Measurements from ENCODE around the gene C2orf69.

C2orf69 gene

GRCh38 chr2:199933466-199933865 is 22.4 kb downstream of the C2orf69 start:
- TF ChIP-seq, protein P1, sequence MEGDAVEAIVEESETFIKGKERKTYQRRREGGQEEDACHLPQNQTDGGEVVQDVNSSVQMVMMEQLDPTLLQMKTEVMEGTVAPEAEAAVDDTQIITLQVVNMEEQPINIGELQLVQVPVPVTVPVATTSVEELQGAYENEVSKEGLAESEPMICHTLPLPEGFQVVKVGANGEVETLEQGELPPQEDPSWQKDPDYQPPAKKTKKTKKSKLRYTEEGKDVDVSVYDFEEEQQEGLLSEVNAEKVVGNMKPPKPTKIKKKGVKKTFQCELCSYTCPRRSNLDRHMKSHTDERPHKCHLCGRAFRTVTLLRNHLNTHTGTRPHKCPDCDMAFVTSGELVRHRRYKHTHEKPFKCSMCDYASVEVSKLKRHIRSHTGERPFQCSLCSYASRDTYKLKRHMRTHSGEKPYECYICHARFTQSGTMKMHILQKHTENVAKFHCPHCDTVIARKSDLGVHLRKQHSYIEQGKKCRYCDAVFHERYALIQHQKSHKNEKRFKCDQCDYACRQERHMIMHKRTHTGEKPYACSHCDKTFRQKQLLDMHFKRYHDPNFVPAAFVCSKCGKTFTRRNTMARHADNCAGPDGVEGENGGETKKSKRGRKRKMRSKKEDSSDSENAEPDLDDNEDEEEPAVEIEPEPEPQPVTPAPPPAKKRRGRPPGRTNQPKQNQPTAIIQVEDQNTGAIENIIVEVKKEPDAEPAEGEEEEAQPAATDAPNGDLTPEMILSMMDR (conservative IDR thresholded peaks at IDR 0.05) = no peak
- no peak for TF ChIP-seq ZFX (IDR thresholded peaks at IDR 0.05)
- no peak overlapping the region for H3K27ac ChIP-seq

GRCh38 chr2:199936554-199936953 is 25.5 kb downstream of the C2orf69 start:
- no peak for TF ChIP-seq ZFX (IDR thresholded peaks at IDR 0.05)
- TF ChIP-seq, protein P1 (conservative IDR thresholded peaks at IDR 0.05) = no peak
- no peak overlapping the region for H3K27ac ChIP-seq

DNA sequence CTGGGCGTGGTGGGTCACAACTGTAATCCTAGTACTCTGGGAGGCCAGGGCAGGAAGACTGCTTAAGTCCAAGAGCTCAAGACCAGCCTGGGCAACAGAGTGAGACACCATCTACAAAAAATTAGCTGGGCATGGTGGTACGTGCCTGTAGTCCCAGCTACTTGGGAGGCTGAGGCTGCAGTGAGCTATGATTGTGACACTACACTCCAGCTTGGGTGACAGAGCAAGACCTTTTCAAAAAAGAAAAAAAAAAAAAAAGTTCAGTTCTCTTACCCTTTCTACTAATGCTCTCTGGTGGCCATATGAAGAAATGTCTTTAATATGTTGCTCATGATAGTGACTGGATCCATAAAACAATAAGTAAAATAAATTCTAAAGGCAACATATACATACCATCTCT is 29.3 kb downstream of the C2orf69 start:
- no peak overlapping the region for H3K27ac ChIP-seq
- TF ChIP-seq, protein P1 (conservative IDR thresholded peaks at IDR 0.05) = peak; percentile 42
- no peak for TF ChIP-seq ZFX (IDR thresholded peaks at IDR 0.05)

DNA sequence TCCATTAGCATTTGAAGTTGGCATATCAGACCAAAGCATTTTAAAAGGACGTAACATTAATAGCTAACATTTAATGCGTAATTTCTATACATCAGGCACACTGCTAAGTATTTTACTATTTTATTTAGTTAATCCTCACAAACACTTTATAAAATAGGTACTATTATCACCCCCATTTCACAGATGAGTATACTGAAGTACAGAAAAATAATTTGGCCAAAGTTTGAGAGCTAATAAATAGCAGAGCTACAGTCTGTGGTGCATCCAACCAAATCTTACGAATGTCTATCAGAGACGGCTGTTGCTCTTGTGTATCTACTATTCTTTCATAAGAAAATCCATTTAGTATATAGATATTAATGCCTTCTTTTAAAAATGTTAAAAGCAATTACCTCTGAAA is 32.3 kb downstream of the C2orf69 start:
- H3K27ac ChIP-seq = no peak overlapping the region
- TF ChIP-seq, protein P1 (conservative IDR thresholded peaks at IDR 0.05) = no peak
- no peak for TF ChIP-seq ZFX (IDR thresholded peaks at IDR 0.05)

GRCh38 chr2:199946196-199946595 is 35.1 kb downstream of the C2orf69 start:
- H3K27ac ChIP-seq = no peak overlapping the region
- TF ChIP-seq ZFX (IDR thresholded peaks at IDR 0.05) = no peak
- TF ChIP-seq, protein P1 (conservative IDR thresholded peaks at IDR 0.05) = no peak

DNA sequence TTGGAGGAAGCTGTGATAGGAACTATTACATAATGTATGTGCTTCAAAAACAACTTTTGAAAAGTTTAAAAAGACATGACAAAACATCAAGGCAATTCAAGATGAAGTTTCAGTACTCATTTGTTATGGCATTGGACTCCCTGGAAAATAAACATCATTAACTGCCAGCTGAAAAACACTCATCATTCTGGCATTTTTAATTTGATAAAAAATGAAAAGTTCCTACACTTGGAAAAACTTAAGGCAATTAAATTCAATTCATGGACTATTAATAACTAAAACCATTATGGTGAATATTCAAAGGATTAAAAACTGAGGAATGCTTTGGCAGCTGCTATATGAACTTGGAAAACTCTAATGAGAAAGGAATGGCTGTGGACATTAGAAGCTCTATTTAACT is 35.7 kb downstream of the C2orf69 start:
- no peak overlapping the region for H3K27ac ChIP-seq
- TF ChIP-seq ZFX (IDR thresholded peaks at IDR 0.05) = no peak
- TF ChIP-seq, protein P1 (conservative IDR thresholded peaks at IDR 0.05) = no peak

- no peak overlapping the region for H3K27ac ChIP-seq
- TF ChIP-seq, protein P1 (conservative IDR thresholded peaks at IDR 0.05) = no peak
- TF ChIP-seq ZFX (IDR thresholded peaks at IDR 0.05) = no peak
These were observed 39.3 kb downstream of the C2orf69 start for GRCh38 chr2:199950396-199950795.

All from C4-2B (cell line).